ENCODE results near the gene RAMP3. TPM values are rescaled to one million over a fixed set of nuclear protein-coding genes. Genes with fewer than 3 reads are reported as not detected.
"Not testable (repeated sequence)": the region's sequence is repeated elsewhere in the genome, so short reads cannot be mapped to it uniquely, and the experiment has no call there.

RAMP3 gene
- total RNA-seq, 1 donor from 2014 or later, result not detected

DNA sequence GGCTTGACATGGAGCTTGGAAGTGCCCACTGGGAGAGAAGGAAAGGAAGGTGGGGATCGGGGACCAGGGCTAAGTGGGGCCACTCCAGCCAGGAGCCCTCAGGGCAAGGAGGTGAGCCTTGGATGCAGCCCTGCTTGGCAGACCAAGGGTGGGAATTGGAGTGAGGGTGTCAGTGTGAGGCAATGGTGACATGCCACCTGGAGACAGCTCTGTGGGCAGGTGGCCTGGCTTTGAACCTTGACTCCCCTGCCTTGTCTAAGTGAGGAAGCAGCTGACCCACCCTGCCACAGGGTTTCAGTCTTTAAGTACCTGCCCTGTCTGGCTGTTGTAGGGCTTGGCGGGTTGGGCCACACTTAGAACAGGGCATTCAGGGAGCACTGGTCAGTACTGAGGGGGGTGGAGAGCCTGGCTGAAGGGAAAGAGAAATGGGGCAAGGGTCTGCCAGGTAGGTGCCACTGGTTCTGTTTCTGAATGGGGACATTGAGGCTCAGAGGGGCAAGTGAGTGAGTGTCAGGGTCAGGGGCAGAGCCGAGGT lies 4.8 kb downstream of the RAMP3 start:
- peaks cover 43% of the 10 kb centered on the region for H3K27me3 Mint-ChIP-seq (ENCODE audit: low read depth)
- no peaks in the 10 kb centered on the region for H3K4me1 Mint-ChIP-seq (ENCODE audit: low read depth)
- no peak overlapping the region for H3K4me3 Mint-ChIP-seq (ENCODE audit: unreplicated experiment)
- peak; percentile 49 for DNase-seq (ENCODE audit: low spot score)
- H3K9me3 Mint-ChIP-seq (ENCODE audit: low read depth), result peaks cover 16% of the 10 kb centered on the region
- TF ChIP-seq, protein P1, sequence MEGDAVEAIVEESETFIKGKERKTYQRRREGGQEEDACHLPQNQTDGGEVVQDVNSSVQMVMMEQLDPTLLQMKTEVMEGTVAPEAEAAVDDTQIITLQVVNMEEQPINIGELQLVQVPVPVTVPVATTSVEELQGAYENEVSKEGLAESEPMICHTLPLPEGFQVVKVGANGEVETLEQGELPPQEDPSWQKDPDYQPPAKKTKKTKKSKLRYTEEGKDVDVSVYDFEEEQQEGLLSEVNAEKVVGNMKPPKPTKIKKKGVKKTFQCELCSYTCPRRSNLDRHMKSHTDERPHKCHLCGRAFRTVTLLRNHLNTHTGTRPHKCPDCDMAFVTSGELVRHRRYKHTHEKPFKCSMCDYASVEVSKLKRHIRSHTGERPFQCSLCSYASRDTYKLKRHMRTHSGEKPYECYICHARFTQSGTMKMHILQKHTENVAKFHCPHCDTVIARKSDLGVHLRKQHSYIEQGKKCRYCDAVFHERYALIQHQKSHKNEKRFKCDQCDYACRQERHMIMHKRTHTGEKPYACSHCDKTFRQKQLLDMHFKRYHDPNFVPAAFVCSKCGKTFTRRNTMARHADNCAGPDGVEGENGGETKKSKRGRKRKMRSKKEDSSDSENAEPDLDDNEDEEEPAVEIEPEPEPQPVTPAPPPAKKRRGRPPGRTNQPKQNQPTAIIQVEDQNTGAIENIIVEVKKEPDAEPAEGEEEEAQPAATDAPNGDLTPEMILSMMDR (IDR thresholded peaks at IDR 0.05), result no peak
- peaks cover 7% of the 10 kb centered on the region for H3K36me3 Mint-ChIP-seq (ENCODE audit: low read depth)
- H3K27ac Mint-ChIP-seq (ENCODE audit: unreplicated experiment), result no peak overlapping the region

DNA sequence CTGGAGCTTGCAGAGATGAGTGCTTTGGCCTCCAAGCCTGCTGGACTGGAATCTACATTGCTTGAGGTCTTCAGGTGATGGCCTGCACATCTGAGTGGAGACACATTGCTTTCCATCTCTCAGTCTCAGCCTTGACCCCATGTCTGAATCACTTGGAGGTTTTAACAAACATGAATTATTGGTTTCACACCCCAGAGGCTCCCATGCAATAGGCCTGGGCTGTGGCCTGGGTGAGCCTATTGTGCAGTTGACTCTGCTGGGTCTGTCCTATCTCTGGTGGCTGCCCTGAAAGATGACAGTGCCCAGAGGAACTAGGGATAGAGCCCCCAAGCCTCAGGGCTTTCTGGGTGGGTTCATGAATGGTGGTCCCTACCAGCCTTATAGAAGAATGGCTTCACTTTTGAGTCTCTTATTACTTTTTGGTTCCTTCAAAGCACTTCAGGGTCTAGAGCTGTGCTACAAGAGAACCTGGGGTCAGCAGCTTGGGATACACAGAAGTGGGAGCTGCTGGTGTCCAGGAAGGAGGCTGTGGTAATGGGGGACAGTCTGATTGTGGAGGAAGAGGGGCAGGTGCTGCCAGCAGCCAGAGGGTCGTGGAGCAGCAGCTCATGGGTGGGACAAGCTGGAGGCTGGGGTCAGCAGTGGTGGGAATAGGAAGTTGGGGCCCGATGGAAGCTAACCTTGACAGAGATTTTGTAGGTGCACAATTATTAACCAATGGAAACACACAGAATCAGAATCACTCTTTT lies 5.5 kb downstream of the RAMP3 start:
- Mint-ChIP-seq H3K27me3 (ENCODE audit: low read depth) (peaks cover 42% of the 10 kb centered on the region), H3K36me3 (ENCODE audit: low read depth) (peaks cover 7% of the 10 kb centered on the region), H3K4me3 (ENCODE audit: unreplicated experiment) (no peak overlapping the region), H3K27ac (ENCODE audit: unreplicated experiment) (no peak overlapping the region), H3K4me1 (ENCODE audit: low read depth) (no peaks in the 10 kb centered on the region), H3K9me3 (ENCODE audit: low read depth) (peaks cover 16% of the 10 kb centered on the region)
- DNase-seq (ENCODE audit: low spot score), result peak; percentile 49
- TF ChIP-seq, protein P1 (IDR thresholded peaks at IDR 0.05), result no peak

DNA sequence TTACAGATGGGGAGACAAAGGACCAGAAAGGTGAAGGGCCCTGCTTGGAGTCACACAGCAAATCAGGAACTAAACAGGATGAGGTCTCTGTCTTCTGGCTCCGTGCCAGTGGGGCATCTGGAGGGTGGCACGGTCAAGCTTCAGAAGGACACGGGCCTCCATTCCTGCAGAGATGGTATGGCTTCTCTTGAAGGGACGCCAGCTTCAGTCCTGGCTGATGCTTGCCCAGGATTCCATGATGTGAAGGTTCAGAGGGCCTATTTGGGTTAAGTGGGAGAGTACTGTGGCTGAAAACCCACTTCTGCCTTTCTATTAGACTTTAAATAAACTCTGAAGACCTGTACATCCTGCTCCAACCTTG lies 6.1 kb downstream of the RAMP3 start:
- DNase-seq (ENCODE audit: low spot score), result peak; percentile 49
- peaks cover 39% of the 10 kb centered on the region for H3K27me3 Mint-ChIP-seq (ENCODE audit: low read depth)

DNA sequence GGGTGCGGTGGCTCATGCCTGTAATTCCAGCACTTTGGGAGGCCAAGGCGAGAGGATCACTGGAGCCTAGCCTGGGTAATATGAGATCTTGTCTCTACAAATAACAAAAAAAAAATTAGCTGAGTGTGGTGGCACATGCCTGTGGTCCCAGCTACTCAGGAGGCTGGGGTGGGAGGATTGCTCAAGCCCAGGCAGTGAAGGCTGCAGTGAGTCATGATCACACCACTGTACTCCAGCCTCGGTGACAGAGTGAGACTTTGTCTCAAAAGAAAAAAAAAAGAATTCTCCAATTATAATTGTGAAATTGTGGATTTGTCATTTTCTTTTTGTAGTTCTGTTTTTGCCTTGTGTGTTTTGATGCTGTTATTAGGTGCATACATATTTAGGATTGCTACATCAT lies 6.7 kb downstream of the RAMP3 start:
- H3K4me3 Mint-ChIP-seq (ENCODE audit: unreplicated experiment); H3K36me3 Mint-ChIP-seq (ENCODE audit: low read depth); H3K4me1 Mint-ChIP-seq (ENCODE audit: low read depth); H3K27ac Mint-ChIP-seq (ENCODE audit: unreplicated experiment): not testable (repeated sequence)
- peak; percentile 2 for DNase-seq (ENCODE audit: low spot score)
- H3K9me3 Mint-ChIP-seq (ENCODE audit: low read depth), result peaks cover 23% of the 10 kb centered on the region
- H3K27me3 Mint-ChIP-seq (ENCODE audit: low read depth), result peaks cover 34% of the 10 kb centered on the region

More for the DNA sequence above, 6.1 kb downstream of the RAMP3 start:
- TF ChIP-seq, protein P1 (IDR thresholded peaks at IDR 0.05), result no peak
- Mint-ChIP-seq H3K27ac (ENCODE audit: unreplicated experiment) (no peak overlapping the region), H3K4me3 (ENCODE audit: unreplicated experiment) (no peak overlapping the region), H3K9me3 (ENCODE audit: low read depth) (peaks cover 18% of the 10 kb centered on the region), H3K4me1 (ENCODE audit: low read depth) (no peaks in the 10 kb centered on the region), H3K36me3 (ENCODE audit: low read depth) (peaks cover 7% of the 10 kb centered on the region)

DNA sequence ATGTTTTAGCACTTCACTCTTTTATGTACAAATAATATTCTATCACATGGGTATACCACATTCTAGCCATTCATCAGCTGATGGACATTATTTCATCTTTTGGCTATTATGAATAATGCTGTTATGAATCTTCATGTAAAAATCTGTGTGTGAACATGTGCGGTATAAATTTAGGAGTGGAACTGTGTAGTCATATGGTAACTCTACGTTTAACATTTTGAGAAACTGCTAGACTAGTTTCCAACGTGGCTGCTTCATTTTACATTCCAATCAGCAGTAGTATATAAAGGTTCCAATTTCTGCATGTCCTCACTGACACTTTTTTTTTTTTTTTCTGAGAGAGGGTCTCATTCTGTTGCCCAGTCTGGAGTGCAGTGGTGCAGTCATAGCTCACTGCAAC lies 8.3 kb downstream of the RAMP3 start:
- no peak overlapping the region for H3K4me3 Mint-ChIP-seq (ENCODE audit: unreplicated experiment)
- peaks cover 6% of the 10 kb centered on the region for H3K36me3 Mint-ChIP-seq (ENCODE audit: low read depth)
- no peaks in the 10 kb centered on the region for H3K4me1 Mint-ChIP-seq (ENCODE audit: low read depth)
- H3K9me3 Mint-ChIP-seq (ENCODE audit: low read depth), result peaks cover 27% of the 10 kb centered on the region
- H3K27ac Mint-ChIP-seq (ENCODE audit: unreplicated experiment), result no peak overlapping the region
- TF ChIP-seq, protein P1 (IDR thresholded peaks at IDR 0.05), result no peak
- H3K27me3 Mint-ChIP-seq (ENCODE audit: low read depth), result peaks cover 36% of the 10 kb centered on the region
- DNase-seq (ENCODE audit: low spot score), result no peak

DNA sequence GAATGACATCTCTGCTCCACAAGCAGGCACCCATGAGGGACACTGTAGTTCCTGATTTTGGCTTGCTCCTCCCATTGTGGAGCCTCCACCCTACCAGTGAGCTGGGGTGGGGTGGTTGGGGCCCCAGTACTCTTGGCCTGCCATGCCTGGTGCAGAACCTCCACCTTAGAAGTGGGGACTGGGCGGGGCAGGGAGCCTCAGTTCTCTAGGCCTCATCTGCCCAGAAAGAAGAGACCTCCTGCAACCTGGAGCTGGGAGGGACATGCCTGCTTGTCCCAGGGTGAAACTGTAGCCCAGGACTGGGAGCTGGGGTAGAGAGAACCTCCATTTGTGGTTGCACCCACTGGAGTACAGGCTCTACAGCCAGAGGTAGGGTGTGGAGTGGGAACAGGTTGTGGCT lies 14.4 kb downstream of the RAMP3 start:
- Mint-ChIP-seq H3K9me3 (ENCODE audit: low read depth) (peaks cover 11% of the 10 kb centered on the region), H3K27me3 (ENCODE audit: low read depth) (peaks cover 26% of the 10 kb centered on the region), H3K4me3 (ENCODE audit: unreplicated experiment) (no peak overlapping the region), H3K27ac (ENCODE audit: unreplicated experiment) (no peak overlapping the region), H3K4me1 (ENCODE audit: low read depth) (peaks cover 2% of the 10 kb centered on the region), H3K36me3 (ENCODE audit: low read depth) (no peaks in the 10 kb centered on the region)
- peak; percentile 42 for DNase-seq (ENCODE audit: low spot score)
- TF ChIP-seq, protein P1 (IDR thresholded peaks at IDR 0.05), result no peak

Data from chondrocyte (in vitro differentiated cells).